GM19467 (cell line): Measurements from ENCODE around the gene SIRT3.

ENCODE experiments used
- ATAC-seq: cut with Tn5 transposase; IDR thresholded peaks from one replicate; pipeline ENCODE4 v1.9.1; 2021; ENCODE audit warnings: mild to moderate bottlenecking, moderate library complexity; ENCODE audit not compliant: unreplicated experiment

Gene SIRT3

DNA sequence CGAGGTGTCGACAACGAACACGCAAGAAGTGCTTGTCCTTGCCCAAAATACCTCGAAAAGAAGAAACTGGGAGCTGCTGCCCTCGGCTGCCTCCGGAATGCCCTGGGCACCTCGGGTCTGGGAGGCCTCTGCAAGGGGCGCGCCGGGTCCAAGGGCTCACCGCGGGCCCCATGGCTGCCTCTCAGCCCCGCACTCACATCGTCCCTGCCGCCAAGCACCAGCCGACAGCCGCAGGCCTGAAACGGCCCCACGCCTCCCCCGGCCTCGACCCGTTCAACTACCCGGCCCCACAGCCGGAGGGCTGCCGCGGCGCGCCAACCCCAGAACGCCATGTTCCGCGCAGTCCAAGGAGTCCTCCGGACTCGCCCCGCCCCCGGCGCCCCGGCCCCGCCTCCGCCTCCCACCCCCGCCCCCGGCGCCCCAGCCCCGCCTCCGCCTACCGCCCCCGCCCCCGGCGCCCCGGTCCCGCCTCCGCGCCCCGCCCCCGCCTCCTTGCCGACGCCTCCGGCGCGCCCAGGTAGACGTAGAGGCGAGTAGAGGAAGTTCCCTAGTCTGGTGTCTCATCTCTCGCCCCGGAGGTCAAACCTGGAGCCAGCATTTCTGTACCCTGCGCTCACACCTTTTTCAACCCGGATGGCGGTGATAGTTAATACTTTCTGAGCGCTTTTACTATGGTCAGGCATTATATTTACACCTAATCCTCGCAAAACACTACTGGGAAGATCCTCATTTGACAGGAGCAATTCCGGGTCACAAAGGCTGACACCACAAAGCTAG is at the start of gene SIRT3:
SIRT3 (minus strand) TSS at position 346 of the 777 bp plus-strand sequence; CDS start at position 332, 14 bp downstream.
- peak; percentile 71 for ATAC-seq

DNA sequence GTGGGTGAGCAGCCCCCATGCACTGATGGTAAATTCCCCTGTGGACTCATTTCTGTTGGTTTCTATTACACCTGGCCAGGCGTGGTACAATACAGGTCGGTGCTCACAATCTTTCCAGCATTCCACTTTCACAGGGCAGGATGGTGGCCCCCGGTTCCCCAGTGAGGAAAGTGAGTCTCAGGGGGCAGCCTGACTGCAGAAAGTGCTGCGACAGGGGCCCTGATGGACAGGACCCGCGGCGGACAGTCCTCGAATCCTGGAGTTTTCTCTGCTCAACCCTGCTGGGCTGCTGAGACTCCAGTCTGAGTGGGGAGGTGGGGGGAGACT is 49.7 kb upstream of the SIRT3 start:
- no peak for ATAC-seq

DNA sequence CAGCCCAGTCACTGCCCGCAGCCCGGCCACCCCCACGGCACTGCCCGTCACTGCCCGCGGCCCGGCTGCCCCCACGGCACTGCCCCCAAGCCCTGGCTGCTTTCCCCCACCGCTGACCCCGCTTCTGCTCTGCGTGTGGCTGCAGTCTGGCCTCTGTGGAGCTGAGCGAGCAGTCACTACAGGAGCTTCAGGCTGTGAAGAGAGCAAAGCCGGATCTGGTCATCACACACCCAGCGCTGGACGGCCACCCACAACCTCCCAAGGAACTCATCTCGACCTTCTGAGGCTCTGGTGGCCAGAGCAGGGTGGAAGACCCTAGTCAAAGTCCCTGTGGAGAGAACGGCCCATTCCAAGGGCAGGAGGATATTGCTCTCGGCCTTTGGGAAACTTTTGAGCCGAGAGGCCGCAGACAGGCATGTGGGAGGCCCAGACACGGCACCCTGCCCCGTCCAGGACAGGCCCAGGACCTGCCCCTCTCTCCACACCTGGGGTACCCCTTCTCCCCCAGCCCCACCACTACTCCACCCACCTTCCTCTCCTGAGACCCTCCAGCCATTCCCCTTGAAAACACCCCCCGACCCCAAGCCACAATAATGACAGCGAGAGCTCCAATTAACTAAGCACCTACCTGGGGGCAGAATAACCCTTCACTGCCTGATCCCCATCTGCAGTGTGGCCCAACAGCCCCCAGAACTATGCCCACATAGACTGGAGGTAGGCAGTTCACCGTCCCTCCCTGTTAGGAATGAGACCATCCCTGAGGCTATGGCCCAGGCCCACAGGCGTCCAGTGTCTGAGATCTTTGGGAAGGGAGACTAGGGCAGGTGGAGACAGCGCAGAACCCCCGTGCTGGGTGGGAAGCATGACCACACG is 49.1 kb upstream of the SIRT3 start:
- no peak for ATAC-seq

DNA sequence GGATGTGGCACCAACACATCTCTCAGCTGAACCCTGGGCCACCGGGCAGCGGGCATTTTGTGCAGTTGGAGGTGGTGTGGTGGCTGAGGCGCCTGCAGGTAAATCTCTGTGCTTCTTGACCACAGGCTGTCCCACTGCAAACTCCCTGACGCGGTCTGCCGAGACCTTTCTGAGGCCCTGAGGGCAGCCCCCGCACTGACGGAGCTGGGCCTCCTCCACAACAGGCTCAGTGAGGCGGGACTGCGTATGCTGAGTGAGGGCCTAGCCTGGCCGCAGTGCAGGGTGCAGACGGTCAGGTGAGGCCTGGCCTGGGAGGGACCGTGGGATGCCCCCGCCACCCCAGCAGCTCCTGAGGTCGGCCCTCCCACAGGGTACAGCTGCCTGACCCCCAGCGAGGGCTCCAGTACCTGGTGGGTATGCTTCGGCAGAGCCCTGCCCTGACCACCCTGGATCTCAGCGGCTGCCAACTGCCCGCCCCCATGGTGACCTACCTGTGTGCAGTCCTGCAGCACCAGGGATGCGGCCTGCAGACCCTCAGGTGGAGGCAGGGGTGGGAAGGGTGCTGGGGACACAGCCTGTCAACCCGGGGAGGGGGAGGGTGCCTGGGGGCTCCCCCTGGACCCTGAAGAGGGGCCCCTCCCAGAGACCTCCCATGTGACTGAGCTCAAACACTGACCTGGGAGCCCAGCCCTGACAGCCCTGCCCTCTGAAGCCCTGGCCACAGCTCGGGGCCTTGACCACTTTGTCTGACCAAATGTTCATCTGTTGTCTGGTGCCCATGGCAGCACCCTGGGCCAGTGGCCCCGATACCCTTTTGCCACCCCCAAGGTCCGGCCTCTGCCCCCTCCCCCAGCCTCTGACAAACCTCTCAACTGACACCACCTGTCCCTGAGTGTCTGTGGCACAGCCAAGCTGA is 48.2 kb upstream of the SIRT3 start:
- no peak for ATAC-seq

DNA sequence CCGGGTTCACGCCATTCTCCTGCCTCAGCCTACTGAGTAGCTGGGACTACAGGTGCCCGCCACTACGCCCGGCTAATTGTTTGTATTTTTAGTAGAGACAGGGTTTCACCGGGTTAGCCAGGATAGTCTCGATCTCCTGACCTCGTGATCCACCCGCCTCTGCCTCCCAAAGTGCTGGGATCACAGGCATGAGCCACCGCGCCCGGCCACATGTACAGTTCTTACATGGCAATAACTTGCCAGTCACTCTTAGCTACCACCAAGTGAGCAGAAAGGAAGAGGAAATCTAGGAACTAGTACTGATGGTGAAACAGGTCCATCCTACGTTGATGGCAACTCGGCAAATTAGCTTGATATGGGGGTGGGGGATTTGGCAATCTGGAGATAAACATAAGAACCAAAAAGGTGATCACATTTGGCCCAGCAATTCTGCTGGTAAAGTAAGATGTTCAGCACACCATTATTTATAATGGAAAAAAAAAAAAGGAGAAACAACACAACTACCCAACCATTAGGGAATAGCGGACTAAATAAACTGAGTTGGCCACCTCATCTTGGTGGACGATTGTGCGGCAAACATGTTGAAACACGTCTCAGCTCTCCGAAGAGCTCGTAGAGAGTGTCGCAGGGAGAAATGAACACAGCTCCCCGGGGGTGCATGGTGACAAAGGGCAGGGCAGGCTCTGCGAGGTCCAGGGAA is 47.4 kb upstream of the SIRT3 start:
- ATAC-seq, result no peak

DNA sequence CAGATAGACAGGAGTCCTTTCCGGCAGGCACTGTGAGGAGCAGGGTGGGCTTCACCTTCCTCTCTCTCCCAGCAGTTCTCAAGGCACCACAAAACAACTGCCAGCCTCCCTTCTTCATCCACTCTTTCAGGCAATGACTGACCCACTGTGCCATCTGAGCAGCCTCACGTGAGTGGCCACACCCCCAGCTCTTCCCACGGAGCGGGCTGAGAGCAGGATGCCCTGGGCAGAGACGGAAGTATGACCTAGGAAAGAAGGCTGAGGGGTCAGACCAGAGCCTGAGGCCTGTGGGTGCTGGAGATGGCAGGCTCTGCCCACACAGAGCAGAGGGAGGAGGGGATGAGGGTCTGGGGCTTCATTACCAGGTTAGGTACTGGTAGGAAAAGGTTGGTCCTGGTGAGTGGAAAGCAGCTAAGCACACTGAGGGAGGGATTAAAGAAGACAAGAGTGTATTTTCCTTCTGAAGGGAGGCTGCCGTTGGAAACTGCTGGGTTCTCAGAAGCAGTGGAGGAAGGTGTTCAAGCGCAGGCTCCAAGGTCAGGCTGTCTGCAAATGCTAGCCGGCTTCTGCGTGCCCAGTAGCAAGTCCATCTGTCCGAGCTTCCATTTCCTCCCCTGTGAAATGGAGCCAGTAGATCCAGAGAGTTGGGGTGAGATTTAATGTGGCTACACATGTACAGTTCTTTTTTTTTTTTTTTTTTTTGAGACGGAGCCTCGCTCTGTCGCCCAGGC is 46.7 kb upstream of the SIRT3 start:
- no peak for ATAC-seq

DNA sequence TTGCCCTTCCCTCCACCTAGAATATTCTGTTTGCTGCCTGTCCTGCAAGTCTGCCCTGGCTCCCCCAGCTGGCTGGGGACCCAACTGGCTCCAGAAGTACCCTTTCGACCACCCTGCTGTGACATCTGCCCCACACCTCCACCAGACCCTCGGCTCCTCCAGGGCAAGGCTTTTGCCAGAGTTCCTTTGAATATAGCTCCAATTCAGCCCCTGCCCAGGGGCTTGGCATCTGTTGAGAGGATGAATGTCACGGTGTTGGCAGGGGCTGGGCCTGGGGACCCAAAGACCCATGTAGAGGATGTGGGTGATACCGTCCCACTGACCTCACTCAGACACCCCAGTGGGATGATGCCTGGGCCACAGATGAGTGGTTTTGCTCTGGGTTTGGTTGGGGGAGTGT is 46.0 kb upstream of the SIRT3 start:
- no peak for ATAC-seq

DNA sequence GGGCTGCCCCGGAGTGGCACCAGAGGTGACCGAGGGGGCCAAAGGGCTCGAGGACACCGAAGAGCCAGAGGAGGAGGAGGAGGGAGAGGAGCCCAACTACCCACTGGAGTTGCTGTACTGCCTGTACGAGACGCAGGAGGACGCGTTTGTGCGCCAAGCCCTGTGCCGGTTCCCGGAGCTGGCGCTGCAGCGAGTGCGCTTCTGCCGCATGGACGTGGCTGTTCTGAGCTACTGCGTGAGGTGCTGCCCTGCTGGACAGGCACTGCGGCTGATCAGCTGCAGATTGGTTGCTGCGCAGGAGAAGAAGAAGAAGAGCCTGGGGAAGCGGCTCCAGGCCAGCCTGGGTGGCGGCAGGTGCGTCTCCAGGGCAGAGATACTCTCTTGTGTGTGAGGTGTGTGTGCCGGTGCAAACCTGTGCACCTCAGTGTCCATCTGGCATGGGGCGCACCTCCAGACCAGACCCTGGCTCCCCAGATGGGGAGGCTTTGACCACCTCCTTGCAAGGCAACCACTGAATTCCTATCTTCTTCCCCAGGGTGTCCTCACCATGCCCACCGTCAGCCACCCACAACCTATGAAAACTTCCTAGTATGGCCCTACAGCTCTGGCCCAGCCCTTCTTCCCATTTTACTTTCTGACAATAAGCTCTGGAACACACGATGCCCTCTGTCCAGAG is 45.5 kb upstream of the SIRT3 start:
- ATAC-seq, result no peak

DNA sequence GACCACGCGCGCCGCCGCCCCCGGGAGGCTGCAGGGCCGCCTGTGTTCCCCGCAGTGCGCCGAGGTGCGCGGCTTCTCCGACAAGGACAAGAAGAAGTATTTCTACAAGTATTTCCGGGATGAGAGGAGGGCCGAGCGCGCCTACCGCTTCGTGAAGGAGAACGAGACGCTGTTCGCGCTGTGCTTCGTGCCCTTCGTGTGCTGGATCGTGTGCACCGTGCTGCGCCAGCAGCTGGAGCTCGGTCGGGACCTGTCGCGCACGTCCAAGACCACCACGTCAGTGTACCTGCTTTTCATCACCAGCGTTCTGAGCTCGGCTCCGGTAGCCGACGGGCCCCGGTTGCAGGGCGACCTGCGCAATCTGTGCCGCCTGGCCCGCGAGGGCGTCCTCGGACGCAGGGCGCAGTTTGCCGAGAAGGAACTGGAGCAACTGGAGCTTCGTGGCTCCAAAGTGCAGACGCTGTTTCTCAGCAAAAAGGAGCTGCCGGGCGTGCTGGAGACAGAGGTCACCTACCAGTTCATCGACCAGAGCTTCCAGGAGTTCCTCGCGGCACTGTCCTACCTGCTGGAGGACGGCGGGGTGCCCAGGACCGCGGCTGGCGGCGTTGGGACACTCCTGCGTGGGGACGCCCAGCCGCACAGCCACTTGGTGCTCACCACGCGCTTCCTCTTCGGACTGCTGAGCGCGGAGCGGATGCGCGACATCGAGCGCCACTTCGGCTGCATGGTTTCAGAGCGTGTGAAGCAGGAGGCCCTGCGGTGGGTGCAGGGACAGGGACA is 44.8 kb upstream of the SIRT3 start:
- ATAC-seq, result no peak

DNA sequence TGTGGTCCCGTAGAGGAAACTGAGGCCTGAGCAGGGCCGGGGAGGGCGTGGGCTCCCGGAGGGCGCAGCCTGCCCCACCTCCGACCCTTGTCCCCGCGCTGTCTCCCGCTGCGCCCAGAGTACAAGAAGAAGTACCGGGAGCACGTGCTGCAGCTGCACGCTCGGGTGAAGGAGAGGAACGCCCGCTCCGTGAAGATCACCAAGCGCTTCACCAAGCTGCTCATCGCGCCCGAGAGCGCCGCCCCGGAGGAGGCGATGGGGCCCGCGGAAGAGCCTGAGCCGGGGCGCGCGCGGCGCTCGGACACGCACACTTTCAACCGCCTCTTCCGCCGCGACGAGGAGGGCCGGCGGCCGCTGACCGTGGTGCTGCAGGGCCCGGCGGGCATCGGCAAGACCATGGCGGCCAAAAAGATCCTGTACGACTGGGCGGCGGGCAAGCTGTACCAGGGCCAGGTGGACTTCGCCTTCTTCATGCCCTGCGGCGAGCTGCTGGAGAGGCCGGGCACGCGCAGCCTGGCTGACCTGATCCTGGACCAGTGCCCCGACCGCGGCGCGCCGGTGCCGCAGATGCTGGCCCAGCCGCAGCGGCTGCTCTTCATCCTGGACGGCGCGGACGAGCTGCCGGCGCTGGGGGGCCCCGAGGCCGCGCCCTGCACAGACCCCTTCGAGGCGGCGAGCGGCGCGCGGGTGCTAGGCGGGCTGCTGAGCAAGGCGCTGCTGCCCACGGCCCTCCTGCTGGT is 44.0 kb upstream of the SIRT3 start:
- ATAC-seq, result no peak

DNA sequence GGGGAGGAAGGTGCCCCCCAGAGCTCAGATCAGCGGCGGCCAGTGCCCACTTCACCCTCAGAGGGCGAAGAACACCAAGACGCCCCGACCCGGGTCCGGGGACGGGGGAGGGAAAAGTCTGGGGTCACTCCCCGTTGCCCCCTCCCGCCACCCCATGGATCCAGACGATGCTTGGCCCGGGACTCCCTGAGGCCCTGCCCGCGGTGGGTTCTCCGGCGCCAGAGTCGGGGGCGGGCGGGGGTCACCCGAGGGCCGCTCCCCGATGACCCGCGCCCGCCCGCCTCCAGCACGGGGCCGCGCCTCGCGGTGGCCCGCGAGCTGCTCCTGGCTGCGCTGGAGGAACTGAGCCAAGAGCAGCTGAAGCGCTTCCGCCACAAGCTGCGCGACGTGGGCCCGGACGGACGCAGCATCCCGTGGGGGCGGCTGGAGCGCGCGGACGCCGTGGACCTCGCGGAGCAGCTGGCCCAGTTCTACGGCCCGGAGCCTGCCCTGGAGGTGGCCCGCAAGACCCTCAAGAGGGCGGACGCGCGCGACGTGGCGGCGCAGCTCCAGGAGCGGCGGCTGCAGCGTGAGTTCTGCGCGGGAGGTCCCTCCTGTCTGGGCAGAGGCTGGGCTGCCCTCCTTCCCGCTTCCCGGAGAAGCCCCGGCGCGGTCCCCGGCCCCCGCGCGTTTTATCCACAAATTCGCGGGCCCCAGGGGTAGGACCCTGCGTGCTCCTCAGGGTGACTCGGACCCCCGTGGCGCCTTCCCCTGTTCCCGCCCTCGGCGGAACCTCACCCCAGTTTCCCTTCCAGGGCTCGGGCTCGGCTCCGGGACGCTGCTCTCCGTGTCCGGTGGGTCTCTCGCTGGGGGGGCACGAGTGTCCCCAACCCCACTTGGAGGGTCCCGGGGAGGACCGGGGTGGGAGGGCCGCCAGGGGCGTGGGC is 43.2 kb upstream of the SIRT3 start:
- no peak for ATAC-seq

DNA sequence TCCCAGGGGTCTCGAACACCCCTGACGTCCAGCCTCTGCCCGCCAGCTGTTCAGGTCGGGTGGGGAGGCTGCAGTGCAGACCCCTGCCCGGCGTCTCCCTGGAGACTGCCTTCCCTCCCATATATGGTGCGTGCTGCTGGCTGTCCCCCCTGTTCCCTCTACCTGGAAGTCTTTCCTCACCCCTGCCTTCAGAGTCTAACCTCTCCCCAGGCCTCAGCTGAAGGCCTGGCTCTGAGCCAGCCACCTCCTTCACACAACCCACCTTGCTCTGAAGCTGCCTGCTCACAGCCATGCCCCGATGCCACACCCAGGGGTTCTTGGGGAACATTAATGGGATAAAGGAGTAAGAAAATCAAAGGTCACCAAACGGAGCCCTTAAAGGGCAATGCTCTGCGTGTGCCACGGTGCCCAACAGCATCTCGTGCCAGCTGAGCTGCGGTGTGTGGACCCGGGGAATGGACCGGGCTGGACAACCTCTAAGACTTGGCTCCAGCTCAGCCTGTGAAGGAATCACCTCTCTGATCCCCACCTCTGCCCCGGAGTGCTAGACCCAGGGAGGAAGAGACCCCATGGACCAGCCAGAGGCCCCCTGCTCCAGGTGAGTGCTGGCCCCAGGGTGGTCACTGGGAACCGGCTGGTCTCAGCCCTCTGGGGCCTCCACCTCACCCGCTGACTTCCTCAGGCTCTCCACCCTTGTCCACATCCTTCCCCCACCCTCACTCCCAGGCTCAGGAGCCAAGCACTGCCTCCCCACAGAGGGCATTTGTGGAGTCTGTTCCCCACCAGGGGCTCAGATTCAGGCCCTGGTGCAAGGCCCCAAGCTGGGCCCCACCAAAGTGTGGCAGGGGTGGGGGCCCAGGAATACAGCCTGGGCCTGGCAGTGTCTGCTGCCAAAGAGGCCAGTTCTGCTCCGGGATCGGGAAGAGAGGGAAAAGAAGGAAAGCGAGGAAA is 42.1 kb upstream of the SIRT3 start, which contains the start of gene NLRP6:
NLRP6 (plus strand) TSS at position 407 of the 951 bp plus-strand sequence; CDS start at position 570, 163 bp downstream.
- no peak for ATAC-seq

DNA sequence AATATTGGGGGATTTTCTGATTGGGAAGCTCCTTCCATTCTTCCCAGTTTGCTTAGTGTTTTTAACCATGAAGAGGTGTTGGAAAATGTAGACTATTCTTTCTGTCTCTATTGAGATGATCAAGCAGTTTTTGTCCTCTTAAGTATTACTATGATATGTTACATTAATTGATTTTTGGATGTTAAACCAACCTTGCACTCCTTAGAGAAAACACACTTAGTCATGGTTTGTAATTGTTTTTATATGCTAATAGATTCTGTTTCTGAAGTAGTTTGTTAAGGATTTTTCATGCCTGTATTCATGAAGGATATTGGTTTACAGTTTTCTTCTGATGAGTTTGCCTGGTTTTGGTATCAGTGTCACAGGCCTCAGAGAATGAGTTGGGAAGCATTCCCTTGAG is 40.1 kb upstream of the SIRT3 start:
- no peak for ATAC-seq

DNA sequence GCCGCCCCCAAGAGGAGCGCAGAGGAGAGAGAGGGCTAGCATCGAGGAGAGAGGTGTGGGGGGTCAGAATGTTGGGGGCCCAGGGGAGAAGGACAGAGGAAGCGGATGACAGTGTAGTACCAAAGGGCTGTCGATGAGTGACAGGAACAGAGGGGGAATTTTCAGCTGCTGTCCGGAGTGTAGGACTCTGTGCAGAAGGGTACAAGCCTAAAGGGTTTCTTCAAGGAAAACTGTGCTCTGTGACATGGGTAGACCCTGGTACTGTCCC is 36.7 kb upstream of the SIRT3 start:
- ATAC-seq, result no peak

DNA sequence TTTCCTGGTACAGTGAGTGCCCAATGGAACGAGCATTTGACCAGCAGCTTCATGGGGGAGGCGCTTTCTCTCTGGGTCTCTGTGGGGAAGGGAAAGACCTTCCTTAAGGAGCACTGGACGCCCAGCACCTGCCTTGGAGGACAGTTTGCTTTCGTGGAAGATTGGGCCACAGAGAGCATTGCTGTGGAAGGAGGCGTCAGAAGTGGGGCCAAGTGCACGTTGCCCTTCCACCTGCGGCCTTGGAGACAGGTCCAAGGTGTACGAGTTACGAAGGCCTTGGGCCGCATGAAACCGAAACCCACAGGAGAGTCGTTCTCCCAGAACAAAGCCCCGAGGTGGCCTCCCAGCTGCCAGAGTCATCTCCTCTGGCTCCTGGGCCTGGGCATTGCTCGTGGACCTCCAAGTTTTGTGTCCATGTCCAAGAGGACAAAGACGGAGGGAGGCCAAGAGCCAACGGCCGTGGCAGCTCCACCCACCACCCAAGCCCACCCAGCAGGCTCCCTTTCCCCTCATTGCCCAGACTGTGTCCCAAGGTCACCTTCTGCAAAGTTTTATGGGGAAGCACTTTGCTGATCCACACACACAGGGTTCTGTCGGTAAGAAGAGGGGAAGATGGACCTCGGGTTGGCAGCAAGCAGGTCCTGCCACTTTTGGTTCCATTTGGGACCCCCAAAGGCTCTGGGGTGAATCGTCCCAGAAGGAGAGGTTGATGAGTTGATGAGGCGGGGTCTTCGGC is 36.2 kb upstream of the SIRT3 start:
- ATAC-seq, result no peak
